NCI-H345 (cell line): ENCODE measurements around the gene CHST6.
A peak's percentile ranks its signal among the peaks of the same experiment; 100 is the strongest.
"Not testable (repeated sequence)": the region's sequence is repeated elsewhere in the genome, so short reads cannot be mapped to it uniquely, and the experiment has no call there.

ENCODE experiments used
- DNase-seq: peaks from one replicate; lab custom pipeline; 2025; lab: John Stamatoyannopoulos, UW

The CHST6 gene

GRCh38 chr16:75475420-75475847 lies 19.8 kb downstream of the CHST6 start:
- DNase-seq: no peak

- no peak for DNase-seq
Observed at GRCh38 chr16:75472908-75473877, 22.0 kb downstream of the CHST6 start.

- peak; percentile 64 for DNase-seq
Observed at GRCh38 chr16:75471723-75472633, 23.3 kb downstream of the CHST6 start.

GRCh38 chr16:75466760-75467159 lies 28.5 kb downstream of the CHST6 start:
- no peak for DNase-seq

GRCh38 chr16:75464122-75464918 lies 30.9 kb downstream of the CHST6 start, which contains the start of gene TMEM170A:
TMEM170A (minus strand) TSS chr16:75464689; CDS start chr16:75464600, 89 bp downstream.
- peak; percentile 96 for DNase-seq

- peak; percentile 37 for DNase-seq
Observed at GRCh38 chr16:75463389-75464121, 31.7 kb downstream of the CHST6 start.

- DNase-seq: no peak
Observed at GRCh38 chr16:75462806-75463205, 32.4 kb downstream of the CHST6 start.

GRCh38 chr16:75461575-75461974 lies 33.7 kb downstream of the CHST6 start:
- no peak for DNase-seq

- DNase-seq: no peak
Observed at GRCh38 chr16:75460446-75460845, 34.8 kb downstream of the CHST6 start.

- DNase-seq: no peak
Observed at GRCh38 chr16:75459691-75460090, 35.5 kb downstream of the CHST6 start.

- DNase-seq: no peak
Observed at GRCh38 chr16:75458439-75458838, 36.8 kb downstream of the CHST6 start.

- DNase-seq: no peak
Observed at GRCh38 chr16:75458029-75458428, 37.2 kb downstream of the CHST6 start.

- DNase-seq: no peak
Observed at GRCh38 chr16:75457485-75458021, 37.7 kb downstream of the CHST6 start.

GRCh38 chr16:75456971-75457370 lies 38.3 kb downstream of the CHST6 start:
- DNase-seq: no peak

GRCh38 chr16:75456486-75456885 lies 38.8 kb downstream of the CHST6 start:
- DNase-seq: not testable (repeated sequence)

- no peak for DNase-seq
Observed at GRCh38 chr16:75455677-75456076, 39.6 kb downstream of the CHST6 start.

GRCh38 chr16:75452464-75453190 lies 42.6 kb downstream of the CHST6 start:
- no peak for DNase-seq

GRCh38 chr16:75446416-75446815 lies 48.8 kb downstream of the CHST6 start:
- no peak for DNase-seq

- DNase-seq: no peak
Observed at GRCh38 chr16:75445298-75445697, 49.9 kb downstream of the CHST6 start.

GRCh38 chr16:75443298-75443697 lies 51.9 kb downstream of the CHST6 start:
- DNase-seq: no peak
